Measurements from ENCODE around the gene GJA5.
A peak's percentile ranks its signal among the peaks of the same experiment; 100 is the strongest.

GJA5 gene

GRCh38 chr1:147771226-147772125 is 11.1 kb upstream of the GJA5 start:
- H3K27me3 ChIP-seq: no peaks in the 10 kb centered on the region
- H4K20me1 ChIP-seq: no peaks in the 10 kb centered on the region
- H3K9me3 ChIP-seq (replicated peaks in 1 of 11): no peaks in the 10 kb centered on the region
- TF ChIP-seq Cebpa-rat (IDR thresholded peaks at IDR 0.05): no peak
- H3K27ac ChIP-seq: peak overlapping the region in 7 of 11 experiments; percentile 5 to 49 (median 20); a peak in 10 of 22 replicates
- peak overlapping the region; percentile 59 to 92 (median 79) for H3K4me2 ChIP-seq
- peaks cover 29 to 47% (median 41%) of the 10 kb centered on the region in 10 experiments for H3K4me1 ChIP-seq
- H3K9ac ChIP-seq: peak overlapping the region in 2 of 11 experiments; percentile 14 to 29; a peak in 2 of 22 replicates
- no peaks in the 10 kb centered on the region for H3K36me3 ChIP-seq
- peak overlapping the region in 1 of 10 experiments; percentile 40; a peak in 2 of 20 replicates for H3K4me3 ChIP-seq

- Histone ChIP-seq H3K36me3 (no peaks in the 10 kb centered on the region), H3K4me3 (no peak overlapping the region)
Observed at GRCh38 chr1:147769106-147769505, 8.7 kb upstream of the GJA5 start.

GRCh38 chr1:147768582-147768981 is 8.2 kb upstream of the GJA5 start:
- TF ChIP-seq Cebpa-rat (IDR thresholded peaks at IDR 0.05): no peak
- Histone ChIP-seq H3K4me3 (no peak overlapping the region), H3K36me3 (no peaks in the 10 kb centered on the region), H3K9ac (no peak overlapping the region), H3K27me3 (no peaks in the 10 kb centered on the region), H3K4me1 (peaks cover 30 to 51% (median 46%) of the 10 kb centered on the region in 10 experiments), H3K4me2 (no peak overlapping the region), H3K9me3 (replicated peaks in 1 of 11) (no peaks in the 10 kb centered on the region), H4K20me1 (no peaks in the 10 kb centered on the region), H3K27ac (no peak overlapping the region)

More at GRCh38 chr1:147769106-147769505, 8.7 kb upstream of the GJA5 start:
- H3K4me2 ChIP-seq: peak overlapping the region in 3 of 11 experiments; percentile 2 to 87 (median 79); a peak in 2 of 22 replicates
- TF ChIP-seq Cebpa-rat (IDR thresholded peaks at IDR 0.05): no peak
- peaks cover 29 to 47% (median 42%) of the 10 kb centered on the region in 10 experiments for H3K4me1 ChIP-seq
- H4K20me1 ChIP-seq: no peaks in the 10 kb centered on the region
- no peak overlapping the region for H3K9ac ChIP-seq
- no peak overlapping the region for H3K27ac ChIP-seq
- no peaks in the 10 kb centered on the region for H3K9me3 ChIP-seq (replicated peaks in 1 of 11)
- H3K27me3 ChIP-seq: no peaks in the 10 kb centered on the region

DNA sequence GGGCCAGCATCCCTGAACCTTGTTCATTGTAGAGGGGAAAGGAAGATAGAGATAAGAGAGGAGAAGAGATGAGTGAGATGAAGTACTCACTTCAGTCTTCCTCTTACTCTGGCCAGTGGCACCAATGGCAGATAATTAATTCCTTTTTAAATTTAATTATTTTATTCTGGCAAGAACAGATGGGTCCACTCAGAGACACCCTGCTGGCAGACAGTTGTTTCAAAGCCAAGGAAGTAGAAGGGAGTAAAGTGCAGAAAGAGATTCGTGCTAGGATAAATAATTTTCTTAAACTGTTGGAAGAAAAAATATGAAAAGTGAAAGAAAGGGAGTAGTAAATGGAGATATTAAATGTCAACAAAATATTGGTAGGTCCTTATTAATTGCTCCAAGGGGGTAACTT is 7.7 kb upstream of the GJA5 start:
- no peaks in the 10 kb centered on the region for H3K36me3 ChIP-seq
- no peak for TF ChIP-seq Cebpa-rat (IDR thresholded peaks at IDR 0.05)

GRCh38 chr1:147762233-147763024 is 2.0 kb upstream of the GJA5 start:
- Histone ChIP-seq H3K27me3 (no peaks in the 10 kb centered on the region), H3K9me3 (replicated peaks in 1 of 11) (no peaks in the 10 kb centered on the region; a peak in 1 of 22 replicates), H3K4me3 (peak overlapping the region in 3 of 10 experiments; percentile 15 to 45 (median 41); a peak in 6 of 20 replicates), H3K4me1 (peaks cover 19 to 63% (median 50%) of the 10 kb centered on the region in 10 experiments), H4K20me1 (no peaks in the 10 kb centered on the region), H3K9ac (peak overlapping the region in 4 of 11 experiments; percentile 5 to 35 (median 24); a peak in 5 of 22 replicates), H3K4me2 (peak overlapping the region; percentile 36 to 95 (median 86); a peak in 21 of 22 replicates), H3K27ac (peak overlapping the region in 8 of 11 experiments; percentile 3 to 66 (median 51); a peak in 9 of 22 replicates), H3K36me3 (no peaks in the 10 kb centered on the region)
- TF ChIP-seq Cebpa-rat (IDR thresholded peaks at IDR 0.05): no peak

More for the DNA sequence above, 7.7 kb upstream of the GJA5 start:
- Histone ChIP-seq H3K4me1 (peaks cover 30 to 51% (median 46%) of the 10 kb centered on the region in 10 experiments), H3K4me2 (no peak overlapping the region), H3K9me3 (replicated peaks in 1 of 11) (no peaks in the 10 kb centered on the region), H3K27ac (no peak overlapping the region), H3K4me3 (no peak overlapping the region), H3K9ac (no peak overlapping the region), H3K27me3 (no peaks in the 10 kb centered on the region), H4K20me1 (no peaks in the 10 kb centered on the region)

DNA sequence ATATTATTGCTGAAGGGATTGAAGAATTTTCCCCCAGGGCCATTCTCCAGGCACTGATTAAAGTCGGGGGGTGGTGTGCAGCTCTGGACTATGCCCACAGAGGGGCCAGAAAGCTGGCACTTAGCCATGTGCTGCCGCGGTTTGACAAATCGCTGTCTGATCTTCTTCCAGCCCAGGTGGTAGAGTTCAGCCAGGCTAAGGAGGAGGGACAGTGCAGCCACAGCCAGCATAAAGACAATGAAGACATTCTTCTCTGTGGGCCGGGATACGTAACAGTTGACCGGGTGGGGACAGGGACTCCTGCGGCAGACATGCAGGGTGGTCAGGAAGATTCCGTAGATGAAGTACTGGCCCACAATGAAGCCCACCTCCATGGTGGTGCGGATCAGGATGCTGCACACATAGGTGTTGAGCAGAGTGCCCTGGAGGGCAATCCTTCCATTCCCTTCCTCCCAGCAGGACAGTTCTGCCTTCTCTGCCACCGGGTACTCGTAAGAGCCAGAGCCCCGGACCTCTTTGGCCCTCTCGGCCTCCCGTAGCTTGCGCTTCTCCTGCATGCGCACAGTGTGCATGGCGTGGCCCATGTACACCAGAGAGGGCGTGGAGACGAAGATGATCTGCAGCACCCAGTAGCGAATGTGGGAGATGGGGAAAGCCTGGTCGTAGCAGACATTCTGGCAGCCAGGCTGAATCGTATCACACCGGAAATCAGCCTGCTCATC is 1.9 kb downstream of the GJA5 start:
- Histone ChIP-seq H4K20me1 (no peaks in the 10 kb centered on the region), H3K27me3 (no peaks in the 10 kb centered on the region)

DNA sequence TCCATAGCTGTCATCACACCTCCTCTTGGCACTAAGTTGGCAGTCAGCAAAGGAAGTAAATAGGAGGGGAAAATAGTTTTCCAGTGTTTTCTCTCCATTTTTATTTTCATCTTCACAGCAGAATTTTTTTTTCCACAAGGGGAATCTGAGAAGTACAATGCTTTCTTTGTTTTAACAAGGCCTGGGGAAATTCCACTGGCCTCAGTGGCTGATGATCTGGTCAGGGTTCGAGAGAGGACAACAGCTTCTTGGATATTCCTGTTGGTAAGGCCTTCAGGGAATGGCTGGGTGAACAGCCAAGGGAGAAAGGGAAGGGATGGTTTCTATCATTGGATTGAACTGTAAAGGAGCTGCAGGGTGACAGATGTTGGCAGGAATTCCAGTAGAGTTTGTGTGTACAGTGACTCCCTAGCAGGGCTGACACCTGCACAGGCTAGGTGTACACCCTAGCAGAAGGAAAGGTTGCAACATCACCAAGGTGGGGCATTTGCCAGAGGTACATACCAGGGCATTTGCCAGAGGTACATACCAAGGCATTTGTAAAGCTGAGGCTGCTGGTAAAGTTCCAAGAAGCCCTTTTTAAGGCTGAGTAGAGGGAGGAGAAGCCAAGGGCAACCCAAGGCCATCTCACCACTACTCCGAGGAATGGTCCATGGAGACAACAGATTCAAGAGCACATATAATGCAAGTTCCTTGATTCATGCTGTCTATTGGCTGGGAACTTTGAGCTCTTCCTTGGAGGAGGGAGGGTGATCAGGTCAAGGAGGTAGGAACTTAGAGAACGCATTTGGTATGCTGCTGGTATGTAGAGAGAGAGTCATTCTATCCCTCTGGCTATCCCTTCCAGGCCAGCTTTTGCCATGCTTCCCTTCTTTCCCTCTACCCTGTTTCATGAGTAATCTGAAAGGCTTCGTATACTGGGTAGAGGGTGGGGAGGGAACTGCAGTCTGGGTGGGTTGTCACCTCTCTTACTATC is 3.1 kb downstream of the GJA5 start:
- no peak overlapping the region for H3K9ac ChIP-seq

More for the DNA sequence above, 1.9 kb downstream of the GJA5 start:
- H3K4me2 ChIP-seq: peak overlapping the region in 4 of 11 experiments; percentile 2 to 95 (median 90); a peak in 2 of 22 replicates
- H3K9ac ChIP-seq: no peak overlapping the region
- no peaks in the 10 kb centered on the region for H3K36me3 ChIP-seq
- no peak overlapping the region for H3K27ac ChIP-seq
- TF ChIP-seq Cebpa-rat (IDR thresholded peaks at IDR 0.05): no peak
- peaks cover 17 to 74% (median 60%) of the 10 kb centered on the region in 10 experiments for H3K4me1 ChIP-seq
- no peak overlapping the region for H3K4me3 ChIP-seq
- no peaks in the 10 kb centered on the region; a peak in 1 of 22 replicates for H3K9me3 ChIP-seq (replicated peaks in 1 of 11)

More for the DNA sequence above, 3.1 kb downstream of the GJA5 start:
- H3K4me3 ChIP-seq: no peak overlapping the region
- H4K20me1 ChIP-seq: no peaks in the 10 kb centered on the region
- H3K36me3 ChIP-seq: no peaks in the 10 kb centered on the region
- H3K4me1 ChIP-seq: peaks cover 5 to 66% (median 48%) of the 10 kb centered on the region in 10 experiments
- no peak overlapping the region for H3K27ac ChIP-seq
- H3K27me3 ChIP-seq: no peaks in the 10 kb centered on the region
- TF ChIP-seq Cebpa-rat (IDR thresholded peaks at IDR 0.05): no peak
- peak overlapping the region in 8 of 11 experiments; percentile 54 to 86 (median 66); a peak in 16 of 22 replicates for H3K4me2 ChIP-seq
- no peaks in the 10 kb centered on the region; a peak in 1 of 22 replicates for H3K9me3 ChIP-seq (replicated peaks in 1 of 11)
